ENCODE data around the gene AKT1.

DNA sequence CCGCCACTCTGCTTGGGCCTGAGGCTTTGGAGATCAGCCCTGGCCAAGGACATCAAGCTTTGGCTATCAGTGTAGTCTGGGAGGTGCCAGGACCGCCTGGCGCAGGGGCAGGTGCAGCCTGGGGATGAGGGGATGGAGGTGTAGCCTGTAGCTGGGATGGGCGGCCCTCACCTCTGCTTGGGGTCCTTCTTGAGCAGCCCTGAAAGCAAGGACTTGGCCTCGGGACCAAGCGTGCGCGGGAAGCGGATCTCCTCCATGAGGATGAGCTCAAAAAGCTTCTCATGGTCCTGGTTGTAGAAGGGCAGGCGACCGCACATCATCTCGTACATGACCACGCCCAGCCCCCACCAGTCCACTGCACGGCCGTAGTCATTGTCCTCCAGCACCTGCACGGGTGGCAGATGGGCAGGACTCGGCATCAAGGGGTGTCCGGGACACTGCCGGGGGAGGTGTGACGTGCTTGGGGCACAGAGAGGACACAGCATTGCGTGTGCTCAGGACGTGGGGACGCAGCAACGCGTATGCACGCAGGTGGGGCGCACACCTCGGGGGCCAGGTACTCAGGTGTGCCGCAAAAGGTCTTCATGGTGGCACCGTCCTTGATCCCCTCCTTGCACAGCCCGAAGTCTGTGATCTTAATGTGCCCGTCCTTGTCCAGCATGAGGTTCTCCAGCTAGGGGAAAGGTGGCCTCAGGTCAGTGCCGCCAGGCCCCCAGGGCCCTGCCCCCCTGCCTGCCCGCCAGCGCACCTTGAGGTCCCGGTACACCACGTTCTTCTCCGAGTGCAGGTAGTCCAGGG, 22.6 kb downstream of the AKT1 start:
- TF ChIP-seq EZH2 (IDR thresholded peaks at IDR 0.05; ENCODE audit: insufficient read depth, poor library complexity, severe bottlenecking) (no peak), EZH2phosphoT487 (IDR thresholded peaks at IDR 0.05; ENCODE audit: insufficient read depth, low read depth) (no peak)
